HFFc6 (cell line): ENCODE measurements around the gene RNASE11. TPM values are rescaled to one million over a fixed set of nuclear protein-coding genes. Genes with fewer than 3 reads are reported as not detected.
A peak's percentile ranks its signal among the peaks of the same experiment; 100 is the strongest.
"Not testable (repeated sequence)": the region's sequence is repeated elsewhere in the genome, so short reads cannot be mapped to it uniquely, and the experiment has no call there.

Source experiments
- DNase-seq: peaks from one replicate; pipeline ENCODE4 v3.0.0-alpha.2; 2018
- H3K27ac Mint-ChIP-seq: 2 replicates; pipeline ENCODE4 v1.8.0; 2020; ENCODE audit warnings: mild to moderate bottlenecking, mixed read lengths
- H3K27me3 Mint-ChIP-seq: 2 replicates; pipeline ENCODE4 v1.8.0; 2021; ENCODE audit warnings: mild to moderate bottlenecking, moderate library complexity, mixed read lengths; ENCODE audit not compliant: insufficient read depth
- H3K36me3 Mint-ChIP-seq: 2 replicates; pipeline ENCODE4 v1.8.0; 2021; ENCODE audit warnings: low read depth, mixed read lengths
- H3K4me1 Mint-ChIP-seq: 2 replicates; pipeline ENCODE4 v1.8.0; 2020; ENCODE audit warnings: low read depth, mixed read lengths
- H3K4me3 Mint-ChIP-seq: 2 replicates; pipeline ENCODE4 v1.8.0; 2020; ENCODE audit warnings: mild to moderate bottlenecking, moderate library complexity, mixed read lengths
- H3K9me3 Mint-ChIP-seq: 2 replicates; pipeline ENCODE4 v1.8.0; 2020; ENCODE audit warnings: mild to moderate bottlenecking, mixed read lengths
- total RNA-seq, 6 experiments: library from RNA; stranded (reverse); fragmentation: NEBNext Ultra II Directional; extraction: Animal tissue kit (Norgen Biotek cat#: 25700); gene quantifications; 2 replicates in 1 of 6; 3 replicates in 5 of 6; pipeline ENCODE4 v1.2.3, GENCODE V29; 2021
- TF ChIP-seq, protein P1 (sequence below): fragments of 200-600 bp; sonication (generic); IDR thresholded peaks from 2 replicates; pipeline ENCODE4 v1.5.0; 2021; ENCODE audit warnings: antibody characterized with exemption, mild to moderate bottlenecking

The RNASE11 gene
- total RNA-seq, 6 experiments from 2014 or later: not detected

DNA sequence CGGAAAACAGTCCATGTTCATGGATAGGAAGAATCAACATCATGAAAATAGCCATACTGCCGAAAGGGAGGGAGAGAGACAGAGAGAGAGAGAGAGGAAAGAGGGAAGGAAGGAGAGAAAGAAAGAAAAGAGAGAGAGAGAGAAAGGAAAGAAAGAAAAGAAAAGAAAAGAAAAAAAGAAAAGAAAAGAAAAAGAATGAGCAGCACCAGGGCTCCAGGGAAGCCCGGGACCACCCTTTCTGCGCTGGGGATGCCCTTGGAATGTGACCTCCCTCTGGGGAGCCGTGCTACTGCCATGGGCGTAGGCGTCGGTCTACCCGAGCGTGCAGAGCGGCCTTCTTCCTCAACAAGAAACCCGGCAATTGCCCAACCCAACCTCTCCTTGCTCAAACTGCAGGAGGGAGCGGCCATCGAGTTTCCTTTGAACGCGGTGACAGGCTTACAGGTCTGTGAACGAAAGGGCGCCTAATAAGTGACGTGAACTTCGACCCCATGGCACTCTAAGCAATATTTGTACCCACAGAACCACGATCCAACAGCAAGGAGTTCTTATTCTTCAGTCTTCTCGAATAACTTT is 36.8 kb upstream of the RNASE11 start:
- Mint-ChIP-seq H3K9me3 (no peaks in the 10 kb centered on the region; the same call in 1 of the 2 replicates), H3K4me3 (peak overlapping the region; percentile 86), H3K4me1 (peaks cover 45% of the 10 kb centered on the region), H3K27ac (peak overlapping the region; percentile 75; the same call in 1 of the 2 replicates), H3K36me3 (no peaks in the 10 kb centered on the region), H3K27me3 (peaks cover 27% of the 10 kb centered on the region)
- TF ChIP-seq, protein P1, sequence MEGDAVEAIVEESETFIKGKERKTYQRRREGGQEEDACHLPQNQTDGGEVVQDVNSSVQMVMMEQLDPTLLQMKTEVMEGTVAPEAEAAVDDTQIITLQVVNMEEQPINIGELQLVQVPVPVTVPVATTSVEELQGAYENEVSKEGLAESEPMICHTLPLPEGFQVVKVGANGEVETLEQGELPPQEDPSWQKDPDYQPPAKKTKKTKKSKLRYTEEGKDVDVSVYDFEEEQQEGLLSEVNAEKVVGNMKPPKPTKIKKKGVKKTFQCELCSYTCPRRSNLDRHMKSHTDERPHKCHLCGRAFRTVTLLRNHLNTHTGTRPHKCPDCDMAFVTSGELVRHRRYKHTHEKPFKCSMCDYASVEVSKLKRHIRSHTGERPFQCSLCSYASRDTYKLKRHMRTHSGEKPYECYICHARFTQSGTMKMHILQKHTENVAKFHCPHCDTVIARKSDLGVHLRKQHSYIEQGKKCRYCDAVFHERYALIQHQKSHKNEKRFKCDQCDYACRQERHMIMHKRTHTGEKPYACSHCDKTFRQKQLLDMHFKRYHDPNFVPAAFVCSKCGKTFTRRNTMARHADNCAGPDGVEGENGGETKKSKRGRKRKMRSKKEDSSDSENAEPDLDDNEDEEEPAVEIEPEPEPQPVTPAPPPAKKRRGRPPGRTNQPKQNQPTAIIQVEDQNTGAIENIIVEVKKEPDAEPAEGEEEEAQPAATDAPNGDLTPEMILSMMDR: no peak
- no peak for DNase-seq

DNA sequence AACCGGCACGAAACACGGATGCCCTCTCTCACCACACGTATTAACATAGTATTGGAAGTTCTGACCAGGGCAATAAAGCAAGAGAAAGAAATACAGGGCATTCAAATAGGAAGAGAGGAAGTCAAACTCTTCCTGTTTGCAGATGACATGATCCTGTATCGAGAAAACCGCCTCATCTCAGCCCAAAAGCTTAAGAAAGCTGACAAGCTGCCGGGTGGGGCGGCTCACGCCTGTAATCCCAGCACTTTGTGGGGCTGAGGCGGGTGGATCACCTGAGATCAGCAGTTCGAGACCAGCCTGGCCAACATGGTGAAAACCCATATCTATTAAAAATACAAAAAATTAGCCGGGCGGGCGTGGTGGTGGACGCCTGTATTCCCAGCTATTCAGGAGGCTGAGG is 36.0 kb upstream of the RNASE11 start:
- H3K36me3 Mint-ChIP-seq: no peaks in the 10 kb centered on the region
- H3K27me3 Mint-ChIP-seq: peaks cover 27% of the 10 kb centered on the region
- H3K4me1 Mint-ChIP-seq: peaks cover 45% of the 10 kb centered on the region
- no peaks in the 10 kb centered on the region; the same call in 1 of the 2 replicates for H3K9me3 Mint-ChIP-seq
- no peak for DNase-seq
- TF ChIP-seq, protein P1: no peak
- H3K27ac Mint-ChIP-seq: no peak overlapping the region
- no peak overlapping the region for H3K4me3 Mint-ChIP-seq

DNA sequence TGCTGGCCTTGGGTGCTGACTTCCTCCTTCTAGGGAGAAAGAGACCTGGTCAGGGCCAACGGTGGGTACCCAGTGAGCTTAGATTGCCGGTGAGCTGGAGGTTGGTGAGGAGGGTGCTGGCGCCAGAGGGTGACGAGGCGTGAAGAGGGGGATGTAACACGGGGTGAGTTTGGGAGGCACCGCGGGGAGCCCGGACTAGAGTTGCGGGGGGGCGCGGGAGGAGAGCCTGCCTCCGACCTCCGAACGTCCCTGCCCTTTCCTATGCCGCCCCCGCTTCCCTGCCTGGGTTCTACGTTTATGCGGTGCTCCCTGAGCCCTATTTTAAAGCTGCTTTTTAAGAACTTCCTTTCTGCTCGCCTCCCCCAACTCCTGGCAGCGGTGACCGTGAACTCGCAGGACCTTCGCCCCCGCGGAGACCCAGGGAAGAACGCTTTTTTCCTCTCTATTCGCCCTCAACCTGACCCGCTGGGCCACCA is 35.1 kb upstream of the RNASE11 start:
- H3K4me3 Mint-ChIP-seq: no peak overlapping the region
- no peaks in the 10 kb centered on the region for H3K36me3 Mint-ChIP-seq
- DNase-seq: no peak
- H3K9me3 Mint-ChIP-seq: no peaks in the 10 kb centered on the region; the same call in 1 of the 2 replicates
- TF ChIP-seq, protein P1: no peak
- H3K27me3 Mint-ChIP-seq: peaks cover 25% of the 10 kb centered on the region
- H3K27ac Mint-ChIP-seq: no peak overlapping the region
- H3K4me1 Mint-ChIP-seq: peaks cover 37% of the 10 kb centered on the region

DNA sequence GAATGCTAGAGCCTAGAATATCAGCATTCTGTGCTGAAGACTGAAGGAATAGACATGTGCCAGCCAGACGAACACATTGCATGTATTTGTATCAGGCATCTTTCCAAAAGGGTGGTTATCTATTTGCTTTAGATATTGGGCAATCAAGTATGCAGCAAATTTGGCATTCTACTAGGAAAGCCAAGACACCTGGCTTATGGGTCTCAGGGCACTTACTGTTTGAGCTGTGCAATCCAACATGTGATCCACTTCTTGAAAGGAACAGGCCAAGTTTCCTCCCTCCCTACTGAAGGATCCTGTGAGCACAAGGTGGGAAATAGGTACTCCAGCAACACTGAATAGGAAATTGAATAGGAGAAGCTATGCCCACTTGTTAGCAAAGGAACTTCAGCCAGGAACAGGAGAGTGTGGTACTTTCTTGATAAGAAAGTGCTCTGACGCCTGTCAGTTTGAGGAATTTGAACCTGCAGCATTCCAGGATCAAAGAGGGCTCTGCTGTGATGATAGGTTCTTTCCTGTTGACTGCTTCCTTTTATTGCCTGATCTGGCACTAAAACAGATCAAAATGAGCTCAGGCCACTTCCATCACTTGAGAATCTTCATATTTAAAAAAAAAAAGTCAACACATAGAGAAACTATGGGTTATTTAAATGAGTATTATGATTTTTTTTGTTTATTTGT is 33.1 kb upstream of the RNASE11 start:
- H3K4me3 Mint-ChIP-seq: no peak overlapping the region
- H3K27me3 Mint-ChIP-seq: peaks cover 23% of the 10 kb centered on the region
- no peaks in the 10 kb centered on the region for H3K36me3 Mint-ChIP-seq
- H3K9me3 Mint-ChIP-seq: no peaks in the 10 kb centered on the region; the same call in 1 of the 2 replicates
- TF ChIP-seq, protein P1: no peak
- H3K27ac Mint-ChIP-seq: no peak overlapping the region
- DNase-seq: no peak
- H3K4me1 Mint-ChIP-seq: peaks cover 18% of the 10 kb centered on the region

DNA sequence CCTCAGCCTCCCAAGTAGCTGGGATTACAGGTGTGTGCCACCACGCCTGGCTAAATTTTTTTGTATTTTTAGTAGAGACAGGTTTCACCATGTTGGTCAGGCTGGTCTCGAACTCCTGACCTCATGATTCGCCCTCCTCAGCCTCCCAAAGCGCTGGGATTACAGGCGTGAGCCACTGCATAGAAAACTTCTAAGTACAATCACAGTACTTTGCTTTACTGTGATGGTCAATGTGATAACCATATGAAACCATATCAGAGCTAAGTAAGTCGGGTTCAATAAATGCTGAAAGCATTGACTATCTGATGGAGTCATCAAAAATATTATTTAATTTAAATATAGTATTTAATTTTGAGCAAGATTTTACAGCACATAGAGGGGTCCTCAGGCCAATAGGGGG is 31.9 kb upstream of the RNASE11 start:
- not testable (repeated sequence) for H3K36me3 Mint-ChIP-seq, H3K4me3 Mint-ChIP-seq, H3K27ac Mint-ChIP-seq, DNase-seq, H3K9me3 Mint-ChIP-seq
- Mint-ChIP-seq H3K27me3 (peaks cover 20% of the 10 kb centered on the region), H3K4me1 (peaks cover 16% of the 10 kb centered on the region)

DNA sequence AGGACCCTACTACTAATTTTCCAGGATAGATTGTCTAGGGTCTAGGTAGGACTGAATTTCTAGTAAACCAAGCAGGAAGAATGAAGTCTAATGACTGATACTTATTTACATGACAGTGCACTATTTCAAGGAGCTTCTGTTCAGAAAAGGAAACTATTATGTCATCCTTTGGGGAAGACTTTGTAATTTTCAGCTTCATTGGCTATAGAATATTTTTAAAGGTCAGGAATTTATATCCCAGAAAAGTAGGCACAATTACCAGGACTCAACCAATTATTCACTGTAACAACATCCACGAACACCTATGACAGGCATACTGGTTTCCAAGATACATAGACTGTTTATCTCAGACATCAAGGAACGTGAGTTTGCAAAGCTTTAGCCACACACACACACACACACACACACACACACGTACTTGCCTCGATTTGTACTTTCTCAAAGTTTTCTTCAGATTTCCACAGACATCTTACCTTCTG is 30.5 kb upstream of the RNASE11 start:
- no peak for DNase-seq
- Mint-ChIP-seq H3K27me3 (peaks cover 16% of the 10 kb centered on the region), H3K9me3 (no peaks in the 10 kb centered on the region), H3K36me3 (no peaks in the 10 kb centered on the region), H3K4me1 (peaks cover 15% of the 10 kb centered on the region; the same call in 1 of the 2 replicates), H3K4me3 (no peak overlapping the region), H3K27ac (no peak overlapping the region)
- TF ChIP-seq, protein P1: no peak
